Neutrophil (primary cell): Measurements from ENCODE around the gene KCTD12.

Source experiments
- H3K27ac ChIP-seq: fragments of 200-600 bp; sonication (generic); 2 replicates; pipeline ENCODE4 v1.5.1; 2016; ENCODE audit warnings: mild to moderate bottlenecking, moderate library complexity
- H3K27me3 ChIP-seq: fragments of 200-600 bp; sonication (generic); 2 replicates; pipeline ENCODE4 v1.6.0; 2016; ENCODE audit warnings: mild to moderate bottlenecking
- H3K36me3 ChIP-seq: fragments of 200-600 bp; sonication (generic); 2 replicates; pipeline ENCODE4 v1.5.1; 2017
- H3K4me1 ChIP-seq, 2 experiments: fragments of 200-600 bp in 1 of 2; sonication (generic) in 1 of 2; 1 replicate in 1 of 2; 2 replicates in 1 of 2; pipeline versions ENCODE4 v1.5.1 to v1.6.1; 2013 to 2016; ENCODE audit warnings: low read depth in 1 of 2, low read length in 1 of 2, mild to moderate bottlenecking in 1 of 2, moderate library complexity in 1 of 2; ENCODE audit not compliant: control insufficient read depth in 1 of 2, insufficient read depth in 1 of 2
- H3K4me3 ChIP-seq, 2 experiments: fragments of 200-600 bp in 1 of 2; sonication (generic) in 1 of 2; 1 replicate in 1 of 2; 2 replicates in 1 of 2; pipeline ENCODE4 v1.5.1; 2013 to 2016; ENCODE audit warnings: low read depth in 1 of 2, low read length in 1 of 2, mild to moderate bottlenecking in 1 of 2, moderate library complexity in 1 of 2
- H3K9me3 ChIP-seq: fragments of 200-600 bp; sonication (generic); 2 replicates; pipeline ENCODE4 v1.5.1; 2016
- CTCF ChIP-seq: fragments of 200-600 bp; sonication (generic); IDR thresholded peaks from 2 replicates; pipeline ENCODE4 v1.5.1; 2016; ENCODE audit warnings: antibody characterized with exemption

KCTD12 gene

GRCh38 chr13:76875271-76875815, 10.9 kb downstream of the KCTD12 start:
- Histone ChIP-seq H3K27ac (no peak overlapping the region), H3K9me3 (no peaks in the 10 kb centered on the region), H3K4me1 (peaks cover 23 to 25% of the 10 kb centered on the region in 2 experiments), H3K4me3 (no peak overlapping the region), H3K27me3 (peaks cover 3% of the 10 kb centered on the region), H3K36me3 (no peaks in the 10 kb centered on the region)
- TF ChIP-seq CTCF, result no peak

- Histone ChIP-seq H3K9me3 (no peaks in the 10 kb centered on the region), H3K27ac (no peak overlapping the region), H3K36me3 (no peaks in the 10 kb centered on the region), H3K27me3 (peaks cover 3% of the 10 kb centered on the region), H3K4me3 (no peak overlapping the region), H3K4me1 (peaks cover 14 to 16% of the 10 kb centered on the region in 2 experiments)
- TF ChIP-seq CTCF, result no peak
Observed at GRCh38 chr13:76874479-76874878, 11.7 kb downstream of the KCTD12 start.

GRCh38 chr13:76873445-76873844, 12.8 kb downstream of the KCTD12 start:
- Histone ChIP-seq H3K4me3 (no peak overlapping the region), H3K36me3 (no peaks in the 10 kb centered on the region), H3K9me3 (no peaks in the 10 kb centered on the region), H3K27ac (no peak overlapping the region), H3K4me1 (peaks cover 4 to 8% of the 10 kb centered on the region in 2 experiments), H3K27me3 (peaks cover 3% of the 10 kb centered on the region)
- no peak for TF ChIP-seq CTCF

GRCh38 chr13:76872675-76873074, 13.5 kb downstream of the KCTD12 start:
- no peaks in the 10 kb centered on the region for H3K36me3 ChIP-seq
- no peaks in the 10 kb centered on the region for H3K9me3 ChIP-seq
- H3K4me1 ChIP-seq, result peaks cover 0 to under 1% of the 10 kb centered on the region in 2 experiments
- H3K4me3 ChIP-seq, result no peak overlapping the region
- no peak for TF ChIP-seq CTCF
- peaks cover 3% of the 10 kb centered on the region for H3K27me3 ChIP-seq
- H3K27ac ChIP-seq, result no peak overlapping the region

- no peak for TF ChIP-seq CTCF
- H3K4me1 ChIP-seq, result no peaks in the 10 kb centered on the region
- peaks cover 3% of the 10 kb centered on the region for H3K27me3 ChIP-seq
- H3K27ac ChIP-seq, result no peak overlapping the region
- no peak overlapping the region for H3K4me3 ChIP-seq
- no peaks in the 10 kb centered on the region for H3K36me3 ChIP-seq
- no peaks in the 10 kb centered on the region for H3K9me3 ChIP-seq
Observed at GRCh38 chr13:76871432-76871831, 14.8 kb downstream of the KCTD12 start.

- TF ChIP-seq CTCF, result no peak
- H3K27ac ChIP-seq, result no peak overlapping the region
- H3K4me1 ChIP-seq, result no peaks in the 10 kb centered on the region
- H3K9me3 ChIP-seq, result no peaks in the 10 kb centered on the region
- H3K27me3 ChIP-seq, result no peaks in the 10 kb centered on the region
- H3K36me3 ChIP-seq, result no peaks in the 10 kb centered on the region
- H3K4me3 ChIP-seq, result no peak overlapping the region
Observed at GRCh38 chr13:76868371-76868770, 17.8 kb downstream of the KCTD12 start.
